ENCODE data around the gene SNX14. TPM values are rescaled to one million over a fixed set of nuclear protein-coding genes. Genes with fewer than 3 reads are reported as not detected.

Gene SNX14
- total RNA-seq, 1 experiment from 2014 or later, result 84.8 TPM

DNA sequence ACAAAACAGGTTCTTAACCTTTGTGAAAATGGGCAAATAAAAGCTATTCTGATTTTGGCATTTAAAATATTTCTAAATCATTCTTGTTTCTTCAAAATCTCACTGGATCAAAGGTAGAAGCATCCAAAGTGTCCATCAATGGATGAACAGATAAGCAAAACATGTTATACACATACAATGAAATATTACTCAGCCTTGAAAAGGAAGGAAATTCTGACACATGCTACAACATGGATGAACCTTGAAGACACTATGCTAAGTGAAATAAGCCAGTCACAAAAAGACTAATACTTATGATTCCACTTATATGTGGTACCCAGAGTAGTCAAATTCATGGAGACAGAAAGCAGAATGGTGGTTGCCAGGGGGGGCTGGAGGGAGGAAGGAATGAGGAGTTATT is 45.9 kb downstream of the SNX14 start:
- RAD21 ChIA-PET (ENCODE audit: low non-redundant PET in 1 of 2, low total read pairs in 2 of 2, uncharacterized antibody in 2 of 2, unreplicated experiment in 2 of 2), result no interaction called here
- no peaks in the 10 kb centered on the region for H3K27me3 ChIP-seq (ENCODE audit: insufficient read depth, low read length)
- no peak overlapping the region for H3K27ac ChIP-seq (ENCODE audit: low read depth, low read length)
- TF ChIP-seq CBX3 (IDR thresholded peaks at IDR 0.05; ENCODE audit: low read depth), result no peak
- TF ChIP-seq SP1 (IDR thresholded peaks at IDR 0.05; ENCODE audit: low read depth), result no peak
- no peak for TF ChIP-seq SIN3A (IDR thresholded peaks at IDR 0.05; ENCODE audit: low read depth)
- TF ChIP-seq CTCF (IDR thresholded peaks at IDR 0.05 in 2 of 3, conservative IDR thresholded peaks at IDR 0.05 in 1 of 3; ENCODE audit: borderline replicate concordance in 1 of 3, insufficient read depth in 1 of 3, low read depth in 2 of 3, low read length in 2 of 3), result no peak
- no peak for TF ChIP-seq ZFX (IDR thresholded peaks at IDR 0.05)
- TF ChIP-seq, protein P1, sequence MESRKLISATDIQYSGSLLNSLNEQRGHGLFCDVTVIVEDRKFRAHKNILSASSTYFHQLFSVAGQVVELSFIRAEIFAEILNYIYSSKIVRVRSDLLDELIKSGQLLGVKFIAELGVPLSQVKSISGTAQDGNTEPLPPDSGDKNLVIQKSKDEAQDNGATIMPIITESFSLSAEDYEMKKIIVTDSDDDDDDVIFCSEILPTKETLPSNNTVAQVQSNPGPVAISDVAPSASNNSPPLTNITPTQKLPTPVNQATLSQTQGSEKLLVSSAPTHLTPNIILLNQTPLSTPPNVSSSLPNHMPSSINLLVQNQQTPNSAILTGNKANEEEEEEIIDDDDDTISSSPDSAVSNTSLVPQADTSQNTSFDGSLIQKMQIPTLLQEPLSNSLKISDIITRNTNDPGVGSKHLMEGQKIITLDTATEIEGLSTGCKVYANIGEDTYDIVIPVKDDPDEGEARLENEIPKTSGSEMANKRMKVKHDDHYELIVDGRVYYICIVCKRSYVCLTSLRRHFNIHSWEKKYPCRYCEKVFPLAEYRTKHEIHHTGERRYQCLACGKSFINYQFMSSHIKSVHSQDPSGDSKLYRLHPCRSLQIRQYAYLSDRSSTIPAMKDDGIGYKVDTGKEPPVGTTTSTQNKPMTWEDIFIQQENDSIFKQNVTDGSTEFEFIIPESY (IDR thresholded peaks at IDR 0.05; ENCODE audit: extremely low read depth, insufficient replicate concordance, low read length), result no peak
- TF ChIP-seq ZNF274 (IDR thresholded peaks at IDR 0.05; ENCODE audit: low read depth, low read length), result no peak
- no peak for TF ChIP-seq ELF1 (IDR thresholded peaks at IDR 0.05; ENCODE audit: borderline replicate concordance, low read depth)
- no peak for TF ChIP-seq EZH2 (IDR thresholded peaks at IDR 0.05)
- TF ChIP-seq, protein P2, sequence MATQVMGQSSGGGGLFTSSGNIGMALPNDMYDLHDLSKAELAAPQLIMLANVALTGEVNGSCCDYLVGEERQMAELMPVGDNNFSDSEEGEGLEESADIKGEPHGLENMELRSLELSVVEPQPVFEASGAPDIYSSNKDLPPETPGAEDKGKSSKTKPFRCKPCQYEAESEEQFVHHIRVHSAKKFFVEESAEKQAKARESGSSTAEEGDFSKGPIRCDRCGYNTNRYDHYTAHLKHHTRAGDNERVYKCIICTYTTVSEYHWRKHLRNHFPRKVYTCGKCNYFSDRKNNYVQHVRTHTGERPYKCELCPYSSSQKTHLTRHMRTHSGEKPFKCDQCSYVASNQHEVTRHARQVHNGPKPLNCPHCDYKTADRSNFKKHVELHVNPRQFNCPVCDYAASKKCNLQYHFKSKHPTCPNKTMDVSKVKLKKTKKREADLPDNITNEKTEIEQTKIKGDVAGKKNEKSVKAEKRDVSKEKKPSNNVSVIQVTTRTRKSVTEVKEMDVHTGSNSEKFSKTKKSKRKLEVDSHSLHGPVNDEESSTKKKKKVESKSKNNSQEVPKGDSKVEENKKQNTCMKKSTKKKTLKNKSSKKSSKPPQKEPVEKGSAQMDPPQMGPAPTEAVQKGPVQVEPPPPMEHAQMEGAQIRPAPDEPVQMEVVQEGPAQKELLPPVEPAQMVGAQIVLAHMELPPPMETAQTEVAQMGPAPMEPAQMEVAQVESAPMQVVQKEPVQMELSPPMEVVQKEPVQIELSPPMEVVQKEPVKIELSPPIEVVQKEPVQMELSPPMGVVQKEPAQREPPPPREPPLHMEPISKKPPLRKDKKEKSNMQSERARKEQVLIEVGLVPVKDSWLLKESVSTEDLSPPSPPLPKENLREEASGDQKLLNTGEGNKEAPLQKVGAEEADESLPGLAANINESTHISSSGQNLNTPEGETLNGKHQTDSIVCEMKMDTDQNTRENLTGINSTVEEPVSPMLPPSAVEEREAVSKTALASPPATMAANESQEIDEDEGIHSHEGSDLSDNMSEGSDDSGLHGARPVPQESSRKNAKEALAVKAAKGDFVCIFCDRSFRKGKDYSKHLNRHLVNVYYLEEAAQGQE (IDR thresholded peaks at IDR 0.05; ENCODE audit: low read depth), result no peak
- TF ChIP-seq JUND (IDR thresholded peaks at IDR 0.05), result no peak
- no peak for TF ChIP-seq RAD21 (IDR thresholded peaks at IDR 0.05; ENCODE audit: low read depth)
- no peak for TF ChIP-seq POLR2AphosphoS5 (IDR thresholded peaks at IDR 0.05; ENCODE audit: low read depth, low read length)
- no peak for TF ChIP-seq FOSL1 (IDR thresholded peaks at IDR 0.05; ENCODE audit: low read depth)
- BruUV-seq (replicated peaks), result no TSS peak
- H3K9me3 ChIP-seq (ENCODE audit: control insufficient read depth in 1 of 2, insufficient read depth in 1 of 2, low read depth in 1 of 2, low read length in 2 of 2), result no peaks in the 10 kb centered on the region
- POLR2A ChIA-PET, result no interaction called here
- H3K4me1 ChIP-seq (ENCODE audit: control insufficient read depth in 1 of 2, insufficient read depth in 2 of 2, low read length in 2 of 2), result no peaks in the 10 kb centered on the region
- CTCF ChIA-PET, result no interaction called here
- H3K4me3 ChIP-seq (replicated peaks in 1 of 2; ENCODE audit: low read depth in 1 of 2, low read length in 2 of 2), result no peak overlapping the region
- no peak for ATAC-seq
- H3K36me3 ChIP-seq (ENCODE audit: control insufficient read depth in 1 of 2, insufficient read depth in 2 of 2, low read length in 2 of 2), result peaks cover 0 to 12% of the 10 kb centered on the region in 2 experiments; a peak in 2 of 4 replicates
- no peak overlapping the region for H3K9ac ChIP-seq (ENCODE audit: low read length)
- H3K79me2 ChIP-seq (ENCODE audit: insufficient read depth, low read length), result no peaks in the 10 kb centered on the region
- no peaks in the 10 kb centered on the region for H4K20me1 ChIP-seq (ENCODE audit: insufficient read depth)
- no peak overlapping the region for H3K4me2 ChIP-seq (ENCODE audit: low read length)
- intact Hi-C loops (cut with micrococcal nuclease), result no loop called here
- no peak for DNase-seq (ENCODE audit: low read depth, low spot score)
- H2AFZ ChIP-seq (ENCODE audit: low read depth, low read length, poor library complexity, severe bottlenecking), result no peak overlapping the region
- H3K9me2 ChIP-seq (ENCODE audit: insufficient read depth), result no peaks in the 10 kb centered on the region
